Ectodermal cell (in vitro differentiated cells): ENCODE measurements around the gene RGL4.
"Not testable (repeated sequence)": the region's sequence is repeated elsewhere in the genome, so short reads cannot be mapped to it uniquely, and the experiment has no call there.

Source experiments
- H3K27ac ChIP-seq: 2 replicates; pipeline ENCODE4 v1.7.0; 2013; ENCODE audit warnings: mild to moderate bottlenecking, low read depth, low read length; ENCODE audit not compliant: insufficient read depth, poor library complexity, severe bottlenecking
- H3K27me3 ChIP-seq: 2 replicates; pipeline ENCODE4 v1.7.0; 2013; ENCODE audit warnings: mild to moderate bottlenecking, low read length; ENCODE audit not compliant: insufficient read depth, control insufficient read depth, poor library complexity, severe bottlenecking
- H3K36me3 ChIP-seq: one replicate; pipeline ENCODE4 v1.7.0; 2013; ENCODE audit warnings: low read length; ENCODE audit not compliant: control insufficient read depth, insufficient read depth
- H3K4me1 ChIP-seq: one replicate; pipeline ENCODE4 v1.7.0; 2013; ENCODE audit warnings: low read length; ENCODE audit not compliant: control insufficient read depth, insufficient read depth
- H3K4me3 ChIP-seq: 2 replicates; pipeline ENCODE4 v1.7.0; 2013; ENCODE audit warnings: low read depth, low read length, control low read depth; ENCODE audit not compliant: insufficient read depth
- H3K9me3 ChIP-seq: 2 replicates; pipeline ENCODE4 v1.7.0; 2013; ENCODE audit warnings: mild to moderate bottlenecking, low read length, moderate library complexity; ENCODE audit not compliant: control insufficient read depth
- WGBS, 2 experiments: methylation state at CpG; one replicate each; pipeline ENCODE4 v1.1.7; 2013; ENCODE audit warnings: missing lambda C conversion rate in 2 of 2; 5-methylcytosine and 5-hydroxymethylcytosine counted together

Gene RGL4

DNA sequence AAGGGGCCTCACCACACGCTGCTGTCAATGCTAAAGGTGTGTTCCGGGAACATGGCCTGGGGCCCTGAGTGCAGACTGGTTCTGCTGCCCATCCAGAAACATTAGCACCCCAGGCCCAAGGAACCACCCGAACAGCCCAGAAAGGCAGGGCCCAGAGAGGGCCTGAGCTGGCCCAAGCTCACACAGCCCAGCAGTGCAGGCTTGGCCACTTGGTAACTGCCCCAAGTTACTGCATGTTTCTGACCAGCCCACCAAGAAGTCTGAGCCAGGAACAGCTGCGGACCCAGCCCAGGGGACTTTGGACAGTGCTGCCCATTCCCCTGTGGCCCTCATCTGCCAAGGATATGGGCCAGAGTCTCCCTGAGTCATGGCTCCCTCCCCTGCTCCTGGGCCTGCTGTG is 19.4 kb upstream of the RGL4 start:
- not testable (repeated sequence) for H3K36me3 ChIP-seq, H3K9me3 ChIP-seq, H3K4me1 ChIP-seq, H3K27ac ChIP-seq, H3K27me3 ChIP-seq, H3K4me3 ChIP-seq
- WGBS, 2 experiments: 83% methylated on average over 1 of the region's 4 CpGs; no CpG with 5 or more reads in 1 of the 2 experiments

GRCh38 chr22:23672307-23673049 is 18.3 kb upstream of the RGL4 start:
- WGBS, 2 experiments: 80 to 82% methylated on average over 8 of the region's 8 CpGs
- H3K36me3 ChIP-seq, H3K27ac ChIP-seq, H3K9me3 ChIP-seq, H3K27me3 ChIP-seq, H3K4me1 ChIP-seq, H3K4me3 ChIP-seq: not testable (repeated sequence)

GRCh38 chr22:23673050-23673620 is 17.7 kb upstream of the RGL4 start:
- Histone ChIP-seq H3K27ac (no peak overlapping the region), H3K4me1 (no peaks in the 10 kb centered on the region), H3K27me3 (no peaks in the 10 kb centered on the region), H3K4me3 (no peak overlapping the region), H3K9me3 (no peaks in the 10 kb centered on the region), H3K36me3 (no peaks in the 10 kb centered on the region)
- WGBS, 2 experiments: 73 to 78% methylated on average over 7 of the region's 7 CpGs

DNA sequence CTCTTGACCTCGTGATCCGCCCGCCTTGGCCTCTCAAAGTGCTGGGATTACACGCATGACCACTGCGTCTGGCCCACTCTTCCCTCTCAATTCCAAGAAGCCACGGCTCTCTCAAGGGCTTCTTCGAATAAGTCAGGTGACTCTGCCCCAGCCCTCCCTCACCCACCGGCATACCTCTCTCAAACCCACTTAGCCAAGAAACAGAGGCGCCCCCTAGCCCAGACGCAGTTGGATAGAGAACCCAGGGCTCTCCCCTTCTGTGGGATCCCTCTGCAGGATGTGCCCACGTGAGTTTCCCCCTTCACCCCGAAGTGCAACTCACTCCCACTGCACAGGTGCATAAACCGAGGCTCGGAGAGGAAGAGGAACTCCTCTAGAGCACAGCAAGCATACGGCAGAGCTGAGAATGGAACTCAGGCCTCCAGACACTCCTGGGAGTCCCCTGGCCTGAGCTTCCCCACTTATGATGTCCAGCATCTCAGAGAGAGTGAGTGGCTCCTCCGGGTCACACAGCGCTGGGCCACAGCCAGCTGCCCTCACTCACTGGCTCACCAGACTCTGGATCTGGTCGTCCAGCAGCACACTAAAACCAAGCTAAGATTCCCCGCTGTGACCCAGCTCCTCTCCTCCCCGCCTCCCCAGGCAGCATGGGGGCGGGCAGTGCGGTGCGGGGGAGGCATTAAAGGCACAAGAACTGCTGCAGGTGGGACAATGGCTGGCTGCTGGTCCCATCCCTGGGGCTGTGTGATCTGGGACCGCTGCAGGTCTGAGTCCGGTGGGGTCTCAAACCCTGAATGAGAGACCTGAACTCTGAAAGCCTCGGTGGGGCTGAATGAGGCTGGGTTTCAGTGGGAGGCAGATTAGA is 16.8 kb upstream of the RGL4 start:
- H3K4me3 ChIP-seq: no peak overlapping the region
- no peaks in the 10 kb centered on the region for H3K27me3 ChIP-seq
- 70 to 71% methylated on average over 26 of the region's 26 CpGs for WGBS, 2 experiments
- H3K9me3 ChIP-seq: no peaks in the 10 kb centered on the region
- no peaks in the 10 kb centered on the region for H3K36me3 ChIP-seq
- no peaks in the 10 kb centered on the region for H3K4me1 ChIP-seq
- no peak overlapping the region for H3K27ac ChIP-seq

GRCh38 chr22:23674886-23675501 is 15.8 kb upstream of the RGL4 start:
- not testable (repeated sequence) for H3K27ac ChIP-seq, H3K4me1 ChIP-seq, H3K36me3 ChIP-seq, H3K27me3 ChIP-seq, H3K4me3 ChIP-seq, H3K9me3 ChIP-seq
- WGBS, 2 experiments: 96% methylated on average over 6 of the region's 6 CpGs

- Histone ChIP-seq H3K27ac (no peak overlapping the region), H3K4me1 (no peaks in the 10 kb centered on the region), H3K27me3 (no peaks in the 10 kb centered on the region), H3K9me3 (no peaks in the 10 kb centered on the region), H3K36me3 (no peaks in the 10 kb centered on the region), H3K4me3 (no peak overlapping the region)
- 92 to 93% methylated on average over 17 of the region's 17 CpGs for WGBS, 2 experiments
These were observed 15.1 kb upstream of the RGL4 start for GRCh38 chr22:23675502-23676415.

GRCh38 chr22:23676841-23677700 is 13.7 kb upstream of the RGL4 start:
- 94% methylated on average over 12 of the region's 12 CpGs for WGBS, 2 experiments
- H3K36me3 ChIP-seq: not testable (repeated sequence)

GRCh38 chr22:23677701-23677995 is 13.2 kb upstream of the RGL4 start:
- H3K27me3 ChIP-seq: no peaks in the 10 kb centered on the region
- H3K27ac ChIP-seq: no peak overlapping the region
- H3K9me3 ChIP-seq: no peaks in the 10 kb centered on the region
- H3K36me3 ChIP-seq: no peaks in the 10 kb centered on the region
- no peaks in the 10 kb centered on the region for H3K4me1 ChIP-seq
- WGBS, 2 experiments: 77 to 84% methylated on average over 6 of the region's 6 CpGs
- no peak overlapping the region for H3K4me3 ChIP-seq

More at GRCh38 chr22:23676841-23677700, 13.7 kb upstream of the RGL4 start:
- not testable (repeated sequence) for H3K4me3 ChIP-seq, H3K4me1 ChIP-seq, H3K27me3 ChIP-seq, H3K9me3 ChIP-seq, H3K27ac ChIP-seq

- H3K27me3 ChIP-seq: no peaks in the 10 kb centered on the region
- H3K9me3 ChIP-seq: no peaks in the 10 kb centered on the region
- H3K27ac ChIP-seq: no peak overlapping the region
- no peaks in the 10 kb centered on the region for H3K4me1 ChIP-seq
- WGBS, 2 experiments: 59 to 61% methylated on average over 6 of the region's 6 CpGs
- no peaks in the 10 kb centered on the region for H3K36me3 ChIP-seq
- no peak overlapping the region for H3K4me3 ChIP-seq
These were observed 12.7 kb upstream of the RGL4 start for GRCh38 chr22:23678133-23678532.
